Stimulated activated naive B cell treated with anti-CD40 and anti-IgM and Interleukin-4, amounts not matched to agents 10 μg/mL and 1 μg/mL and 100 μg/mL, for 72 hours (primary cell): ENCODE data around the gene WHAMM.
A peak's percentile ranks its signal among the peaks of the same experiment; 100 is the strongest.

Source experiments
- ATAC-seq, 2 donors: fragments of 150-1000 bp; cut with Tn5 transposase; replicated peaks; 2 replicates each; pipeline ENCODE4 v1.10.0; 2021; ENCODE audit warnings: moderate library complexity in 1 of 2
- DNase-seq: peaks from one replicate; pipeline ENCODE4 v3.0.0; 2021
- H3K27ac Mint-ChIP-seq: one replicate; pipeline ENCODE4 v1.8.0; 2022; ENCODE audit warnings: mild to moderate bottlenecking, mixed read lengths
- H3K27me3 Mint-ChIP-seq, 2 donors: one replicate each; pipeline ENCODE4 v1.8.0; 2022; ENCODE audit warnings: mixed read lengths in 2 of 2
- H3K36me3 Mint-ChIP-seq, 2 donors: one replicate each; pipeline ENCODE4 v1.8.0; 2022; ENCODE audit warnings: mixed read lengths in 2 of 2, mild to moderate bottlenecking in 1 of 2
- H3K4me1 Mint-ChIP-seq, 2 donors: one replicate each; pipeline ENCODE4 v1.8.0; 2022; ENCODE audit warnings: mixed read lengths in 2 of 2, mild to moderate bottlenecking in 1 of 2
- H3K4me3 Mint-ChIP-seq, 2 donors: one replicate each; pipeline ENCODE4 v1.8.0; 2022; ENCODE audit warnings: mild to moderate bottlenecking in 2 of 2, mixed read lengths in 2 of 2, moderate library complexity in 1 of 2
- H3K9me3 Mint-ChIP-seq, 2 donors: one replicate each; pipeline ENCODE4 v1.8.0; 2022; ENCODE audit warnings: mixed read lengths in 2 of 2, mild to moderate bottlenecking in 1 of 2

Gene WHAMM

DNA sequence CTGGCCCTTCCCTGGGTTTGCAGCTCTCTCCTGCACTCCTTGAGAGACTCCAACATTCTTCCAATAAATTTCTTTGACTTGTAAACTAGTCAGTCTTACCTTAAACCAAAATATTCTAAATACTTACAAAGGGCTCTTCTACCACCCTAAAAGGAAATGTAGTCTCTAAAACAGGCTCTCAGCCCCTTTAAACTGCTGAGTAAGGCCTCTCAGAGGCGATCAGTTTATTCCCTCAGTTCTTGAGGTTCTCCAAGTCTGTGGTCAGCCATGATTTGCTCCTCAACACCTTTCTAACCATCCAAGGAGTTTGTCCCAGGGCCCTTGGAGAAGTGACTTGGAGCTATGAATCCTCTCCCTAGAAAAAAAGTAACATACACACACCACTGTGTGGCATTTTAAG is 64.8 kb downstream of the WHAMM start:
- peaks cover 22 to 34% of the 10 kb centered on the region in 2 donors for H3K4me1 Mint-ChIP-seq
- peaks cover 67 to 81% of the 10 kb centered on the region in 2 donors for H3K36me3 Mint-ChIP-seq
- H3K9me3 Mint-ChIP-seq: no peaks in the 10 kb centered on the region
- H3K27ac Mint-ChIP-seq: no peak overlapping the region
- no peak for ATAC-seq
- DNase-seq: no peak
- no peak overlapping the region for H3K4me3 Mint-ChIP-seq
- no peaks in the 10 kb centered on the region for H3K27me3 Mint-ChIP-seq

GRCh38 chr15:82874961-82875360 is 65.5 kb downstream of the WHAMM start:
- ATAC-seq: no peak
- Mint-ChIP-seq H3K4me1 (peaks cover 22 to 34% of the 10 kb centered on the region in 2 donors), H3K4me3 (no peak overlapping the region), H3K27ac (no peak overlapping the region), H3K36me3 (peaks cover 70 to 85% of the 10 kb centered on the region in 2 donors), H3K27me3 (no peaks in the 10 kb centered on the region), H3K9me3 (no peaks in the 10 kb centered on the region)
- no peak for DNase-seq

DNA sequence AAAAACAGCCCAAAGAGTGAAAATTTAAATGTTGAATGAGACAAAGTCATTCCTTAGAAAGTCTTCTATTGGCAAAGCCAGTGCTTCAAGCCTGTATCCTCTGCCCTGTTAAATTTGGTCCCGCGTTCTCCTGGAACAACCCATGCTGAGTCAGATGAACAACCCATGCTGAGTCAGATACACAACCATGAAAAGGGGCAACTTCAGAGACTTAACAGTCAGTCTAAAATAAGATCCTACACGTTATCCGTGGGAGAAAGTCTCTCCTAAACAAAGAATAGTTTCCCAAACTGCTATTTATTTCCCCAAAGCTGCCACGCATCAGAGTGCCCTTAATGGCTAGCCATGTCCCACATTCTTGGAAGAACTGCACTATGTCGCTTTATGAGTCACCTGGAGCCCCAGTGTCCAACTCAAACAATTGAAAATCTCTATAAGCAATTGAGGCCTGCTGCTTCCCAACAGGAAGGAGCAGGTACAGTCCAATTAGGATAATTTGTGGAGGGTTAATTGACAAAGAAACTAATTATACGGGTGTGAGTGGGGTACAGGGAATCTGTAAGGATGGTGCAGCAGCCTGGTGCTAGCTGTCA is 66.1 kb downstream of the WHAMM start:
- H3K36me3 Mint-ChIP-seq: peaks cover 70 to 85% of the 10 kb centered on the region in 2 donors
- no peaks in the 10 kb centered on the region for H3K9me3 Mint-ChIP-seq
- no peak overlapping the region for H3K4me3 Mint-ChIP-seq
- H3K27ac Mint-ChIP-seq: no peak overlapping the region
- no peaks in the 10 kb centered on the region for H3K27me3 Mint-ChIP-seq
- DNase-seq (no peak), ATAC-seq (no peak)
- H3K4me1 Mint-ChIP-seq: peaks cover 26 to 33% of the 10 kb centered on the region in 2 donors

DNA sequence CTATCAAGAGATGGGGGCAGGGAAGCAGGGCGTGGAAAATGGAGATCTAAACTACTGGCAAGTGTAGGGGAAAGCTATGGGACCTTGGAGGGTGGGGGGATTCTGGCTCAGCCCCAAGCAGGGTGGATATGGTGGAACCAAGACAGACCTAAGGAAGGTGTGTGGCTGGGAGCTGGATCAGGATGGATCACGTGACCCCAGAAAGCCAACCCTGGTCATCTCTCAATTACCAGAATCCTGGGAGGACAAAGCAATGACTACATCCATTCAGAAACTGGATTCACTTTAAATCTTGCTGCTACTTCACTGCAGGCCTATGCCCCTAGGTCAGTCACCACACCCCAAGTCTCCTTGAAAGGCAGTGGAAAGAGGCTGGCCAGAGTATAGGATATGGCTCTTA is 68.4 kb downstream of the WHAMM start:
- Mint-ChIP-seq H3K4me1 (peaks cover 8 to 17% of the 10 kb centered on the region in 2 donors), H3K9me3 (no peaks in the 10 kb centered on the region), H3K27me3 (no peaks in the 10 kb centered on the region), H3K27ac (no peak overlapping the region), H3K4me3 (no peak overlapping the region), H3K36me3 (peaks cover 56 to 73% of the 10 kb centered on the region in 2 donors)
- ATAC-seq: no peak
- DNase-seq: no peak

DNA sequence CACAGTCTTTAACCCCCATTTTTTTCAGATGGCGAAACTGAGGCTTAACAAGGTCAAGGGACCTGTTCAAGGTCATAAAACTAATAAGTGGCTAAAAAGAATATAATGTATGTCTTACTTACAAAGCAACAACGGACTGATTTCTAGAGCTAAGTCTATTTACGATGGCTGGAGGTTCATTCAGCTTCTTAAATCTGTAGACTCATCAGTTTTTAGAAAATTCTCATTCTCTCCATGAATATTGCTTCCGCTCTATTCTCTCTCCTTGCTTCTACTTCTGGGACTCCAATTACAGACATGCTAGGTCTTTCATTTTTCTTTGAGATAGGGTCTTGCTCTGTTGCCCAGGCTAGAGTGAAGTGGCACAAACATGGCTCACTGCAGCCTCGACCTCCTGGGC is 68.9 kb downstream of the WHAMM start:
- H3K36me3 Mint-ChIP-seq: peaks cover 51 to 68% of the 10 kb centered on the region in 2 donors
- DNase-seq (no peak), ATAC-seq (no peak)
- H3K9me3 Mint-ChIP-seq: no peaks in the 10 kb centered on the region
- no peak overlapping the region for H3K4me3 Mint-ChIP-seq
- H3K4me1 Mint-ChIP-seq: peaks cover 4 to 12% of the 10 kb centered on the region in 2 donors
- H3K27me3 Mint-ChIP-seq: no peaks in the 10 kb centered on the region
- no peak overlapping the region for H3K27ac Mint-ChIP-seq

DNA sequence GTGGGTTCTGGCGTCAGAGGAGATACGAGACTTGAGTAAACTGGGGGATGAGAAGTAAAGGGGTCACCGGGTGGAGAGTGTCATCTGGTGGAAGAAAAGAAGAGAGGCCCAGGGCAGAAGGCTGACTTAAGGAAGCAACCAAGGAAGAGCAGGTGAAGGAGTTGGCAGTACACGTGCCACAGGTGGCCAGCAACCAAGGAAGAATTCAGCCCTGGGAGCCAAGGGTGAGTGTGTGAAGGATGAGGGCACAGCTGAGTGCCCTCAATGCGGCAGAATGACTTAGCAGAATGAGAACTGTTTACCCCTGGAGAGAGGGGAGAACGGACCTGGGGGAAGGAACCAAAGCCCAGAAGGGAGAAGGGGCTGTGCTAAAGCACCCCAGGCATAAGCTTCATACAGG is 71.3 kb downstream of the WHAMM start:
- peaks cover 4 to 12% of the 10 kb centered on the region in 2 donors for H3K4me1 Mint-ChIP-seq
- peak overlapping the region; percentile 2 for H3K27ac Mint-ChIP-seq
- no peak for ATAC-seq
- H3K36me3 Mint-ChIP-seq: peaks cover 34 to 45% of the 10 kb centered on the region in 2 donors
- DNase-seq: no peak
- no peak overlapping the region for H3K4me3 Mint-ChIP-seq
- H3K27me3 Mint-ChIP-seq: no peaks in the 10 kb centered on the region
- no peaks in the 10 kb centered on the region for H3K9me3 Mint-ChIP-seq

DNA sequence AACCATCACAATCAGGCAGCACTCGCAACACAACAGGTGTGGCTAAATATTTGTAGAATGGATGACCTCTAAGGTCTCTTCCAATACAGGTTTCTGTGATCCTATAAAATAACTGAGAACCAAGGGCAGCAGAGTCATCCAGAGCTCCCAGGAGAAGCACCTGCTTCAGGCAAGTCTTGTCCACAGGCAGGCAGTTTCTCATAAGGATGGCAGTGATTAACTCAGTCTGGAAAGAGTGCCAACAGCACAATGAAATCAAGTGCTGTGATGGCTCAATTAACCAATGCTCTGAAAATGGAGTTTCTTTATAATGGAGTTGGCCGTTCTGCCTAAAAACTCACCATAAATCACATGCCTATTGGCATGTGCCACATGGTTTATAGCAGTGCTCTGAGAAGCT is 72.3 kb downstream of the WHAMM start:
- Mint-ChIP-seq H3K4me3 (no peak overlapping the region), H3K36me3 (peaks cover 32 to 40% of the 10 kb centered on the region in 2 donors), H3K27me3 (no peaks in the 10 kb centered on the region), H3K9me3 (no peaks in the 10 kb centered on the region), H3K4me1 (peaks cover 4 to 12% of the 10 kb centered on the region in 2 donors), H3K27ac (no peak overlapping the region)
- DNase-seq (no peak), ATAC-seq (no peak)

- no peak for DNase-seq
- no peaks in the 10 kb centered on the region for H3K27me3 Mint-ChIP-seq
- H3K4me1 Mint-ChIP-seq: peaks cover 4 to 12% of the 10 kb centered on the region in 2 donors
- no peak overlapping the region for H3K27ac Mint-ChIP-seq
- H3K36me3 Mint-ChIP-seq: peaks cover 32 to 35% of the 10 kb centered on the region in 2 donors
- ATAC-seq: no peak
- H3K4me3 Mint-ChIP-seq: no peak overlapping the region
- H3K9me3 Mint-ChIP-seq: no peaks in the 10 kb centered on the region
Measured at GRCh38 chr15:82882273-82882928, 73.0 kb downstream of the WHAMM start.
